ENCODE measurements around the gene KRTAP4-12.
"Not testable (repeated sequence)": the region's sequence is repeated elsewhere in the genome, so short reads cannot be mapped to it uniquely, and the experiment has no call there.

The KRTAP4-12 gene

GRCh38 chr17:41123991-41124371 lies at the start of gene KRTAP4-12:
KRTAP4-12 (minus strand) TSS chr17:41124182; CDS start chr17:41124122, 60 bp downstream.
- DNase-seq: not testable (repeated sequence)

- no peak for DNase-seq
Measured at GRCh38 chr17:41171886-41172285, 47.9 kb upstream of the KRTAP4-12 start.

- no peak for DNase-seq
Measured at GRCh38 chr17:41168121-41168520, 44.1 kb upstream of the KRTAP4-12 start, which contains the start of gene KRTAP4-3. KRTAP4-3 (minus strand) TSS chr17:41168221; CDS start chr17:41168172, 49 bp downstream.

- no peak for DNase-seq
Measured at GRCh38 chr17:41167561-41167960, 43.6 kb upstream of the KRTAP4-12 start.

GRCh38 chr17:41163828-41164227 lies 39.8 kb upstream of the KRTAP4-12 start:
- DNase-seq: no peak

- no peak for DNase-seq
Measured at GRCh38 chr17:41160648-41161047, 36.7 kb upstream of the KRTAP4-12 start, which contains the start of gene KRTAP4-4. KRTAP4-4 (minus strand) TSS chr17:41160748; CDS start chr17:41160691, 57 bp downstream.

GRCh38 chr17:41160190-41160589 lies 36.2 kb upstream of the KRTAP4-12 start:
- not testable (repeated sequence) for DNase-seq

- no peak for DNase-seq
Measured at GRCh38 chr17:41153856-41154255, 29.9 kb upstream of the KRTAP4-12 start.

- DNase-seq: no peak
Measured at GRCh38 chr17:41151525-41151924, 27.5 kb upstream of the KRTAP4-12 start.

GRCh38 chr17:41150026-41150425 lies 26.0 kb upstream of the KRTAP4-12 start:
- no peak for DNase-seq

- no peak for DNase-seq
Measured at GRCh38 chr17:41149652-41149985, 25.6 kb upstream of the KRTAP4-12 start, which contains the start of gene KRTAP4-5. KRTAP4-5 (minus strand) TSS chr17:41149825; CDS start chr17:41149767, 58 bp downstream.

GRCh38 chr17:41148971-41149651 lies 25.1 kb upstream of the KRTAP4-12 start:
- not testable (repeated sequence) for DNase-seq

GRCh38 chr17:41147531-41148204 lies 23.7 kb upstream of the KRTAP4-12 start:
- no peak for DNase-seq

- no peak for DNase-seq
Measured at GRCh38 chr17:41145261-41145660, 21.3 kb upstream of the KRTAP4-12 start.

GRCh38 chr17:41144846-41145245 lies 20.9 kb upstream of the KRTAP4-12 start:
- no peak for DNase-seq

- DNase-seq: no peak
Measured at GRCh38 chr17:41141361-41141760, 17.4 kb upstream of the KRTAP4-12 start.

GRCh38 chr17:41140360-41141131 lies 16.6 kb upstream of the KRTAP4-12 start, which contains the start of gene KRTAP4-6:
KRTAP4-6 (minus strand) TSS chr17:41140544; CDS start chr17:41140487, 57 bp downstream.
- no peak for DNase-seq

GRCh38 chr17:41139865-41140264 lies 15.9 kb upstream of the KRTAP4-12 start:
- not testable (repeated sequence) for DNase-seq

GRCh38 chr17:41133880-41134735 lies 10.1 kb upstream of the KRTAP4-12 start:
- no peak for DNase-seq

- no peak for DNase-seq
Measured at GRCh38 chr17:41131979-41132378, 8.0 kb upstream of the KRTAP4-12 start.

GRCh38 chr17:41127371-41127770 lies 3.4 kb upstream of the KRTAP4-12 start:
- DNase-seq: no peak

- no peak for DNase-seq
Measured at GRCh38 chr17:41126412-41126811, 2.4 kb upstream of the KRTAP4-12 start.

All from NCI-H1694 treated with DMSO at 0.1 percent for 48 hours (cell line).